GM12891 (cell line): ENCODE data around the gene WSCD2.

ENCODE experiments used
- PAX5 ChIP-seq: IDR thresholded peaks from 2 replicates; pipeline ENCODE4 v1.6.1; 2011; ENCODE audit warnings: low read length, moderate library complexity, mild to moderate bottlenecking; ENCODE audit not compliant: insufficient read depth, severe bottlenecking
- POLR2A ChIP-seq: IDR thresholded peaks from 2 replicates; pipeline ENCODE4 v1.6.1; 2011; ENCODE audit warnings: low read depth, low read length, control low read depth
- POLR2AphosphoS5 ChIP-seq: IDR thresholded peaks from 2 replicates; pipeline ENCODE4 v1.6.1; 2011; ENCODE audit warnings: low read depth, low read length, control low read depth
- POU2F2 ChIP-seq: IDR thresholded peaks from 2 replicates; pipeline ENCODE4 v1.6.1; 2011; ENCODE audit warnings: low read depth, mild to moderate bottlenecking, control low read depth, low read length, moderate library complexity
- SPI1 ChIP-seq: IDR thresholded peaks from 2 replicates; pipeline ENCODE4 v1.6.1; 2011; ENCODE audit warnings: low read depth, low read length, control low read depth
- TAF1 ChIP-seq: IDR thresholded peaks from 2 replicates; pipeline ENCODE4 v1.6.1; 2011; ENCODE audit warnings: low read depth, low read length, control low read depth

DNA sequence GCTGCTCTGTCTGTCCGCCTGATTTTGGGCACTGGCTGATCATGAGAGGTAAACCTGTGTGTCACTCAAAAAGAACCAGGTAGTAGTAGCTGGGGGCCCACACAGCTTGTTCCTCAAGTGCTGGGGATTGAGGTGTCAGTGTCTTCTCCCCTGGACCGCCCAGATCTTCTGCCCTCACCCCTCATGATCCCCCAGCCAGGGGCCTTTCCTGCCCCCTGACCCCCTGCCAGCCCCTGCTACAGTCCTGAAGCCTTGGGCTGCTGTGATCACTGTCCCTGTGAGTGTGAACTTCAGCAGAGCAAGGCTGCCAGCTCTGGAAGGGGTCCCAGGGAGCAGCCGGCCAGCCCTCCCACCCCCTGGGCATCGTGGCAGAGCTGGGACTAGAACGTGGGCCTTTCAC, 11.4 kb downstream of the WSCD2 start:
- TF ChIP-seq POLR2A (no peak), TAF1 (no peak), POLR2AphosphoS5 (no peak), POU2F2 (no peak), SPI1 (no peak), PAX5 (no peak)
